H1 (cell line): ENCODE results near the gene RBL1. TPM values are rescaled to one million over a fixed set of nuclear protein-coding genes. Genes with fewer than 3 reads are reported as not detected.
A peak's percentile ranks its signal among the peaks of the same experiment; 100 is the strongest.

Experiments
- CBX5 ChIP-seq: fragments of 300-800, 300-1000 bp; sonication (generic); IDR thresholded peaks from 2 replicates; pipeline ENCODE4 v1.7.1; 2016; ENCODE audit warnings: antibody characterized with exemption, low read length, low read depth
- CREB1 ChIP-seq: IDR thresholded peaks from 2 replicates; pipeline ENCODE4 v1.6.1; 2012; ENCODE audit warnings: inconsistent platforms
- CTBP2 ChIP-seq: IDR thresholded peaks from 2 replicates; pipeline ENCODE4 v1.7.0; 2011; ENCODE audit warnings: borderline replicate concordance, mild to moderate bottlenecking, moderate library complexity, mixed read lengths, low read length; ENCODE audit not compliant: insufficient read depth, insufficient read length
- KDM5A ChIP-seq: fragments of 200-600 bp; IDR thresholded peaks from 2 replicates; pipeline ENCODE4 v1.7.1; 2012; ENCODE audit warnings: mild to moderate bottlenecking, low read length, inconsistent platforms, mixed read lengths
- POLR2AphosphoS5 ChIP-seq: IDR thresholded peaks from 2 replicates; pipeline ENCODE4 v1.6.1; 2011; ENCODE audit warnings: low read depth, low read length
- RAD21 ChIP-seq, 2 experiments: IDR thresholded peaks in 1 of 2; conservative IDR thresholded peaks in 1 of 2; 2 replicates each; pipeline ENCODE4 v1.6.1; 2011; ENCODE audit warnings: low read depth in 2 of 2, low read length in 2 of 2, improper control_type of control experiment in 1 of 2, inconsistent platforms in 1 of 2, mild to moderate bottlenecking in 1 of 2, moderate library complexity in 1 of 2
- RBBP5 ChIP-seq: IDR thresholded peaks from 2 replicates; pipeline ENCODE4 v1.7.1; 2012; ENCODE audit warnings: low read depth, mild to moderate bottlenecking, inconsistent platforms, low read length, moderate library complexity, borderline replicate concordance
- RFX5 ChIP-seq: IDR thresholded peaks from 2 replicates; pipeline ENCODE4 v1.6.1; 2011; ENCODE audit warnings: low read depth, low read length, improper control_type of control experiment, borderline replicate concordance
- SIX5 ChIP-seq: IDR thresholded peaks from 2 replicates; pipeline ENCODE4 v1.6.1; 2011; ENCODE audit warnings: mild to moderate bottlenecking, low read depth, low read length
- SRF ChIP-seq: IDR thresholded peaks from 2 replicates; pipeline ENCODE4 v1.6.1; 2011; ENCODE audit warnings: mild to moderate bottlenecking, low read depth, low read length, moderate library complexity
- TAF1 ChIP-seq: IDR thresholded peaks from 2 replicates; pipeline ENCODE4 v1.6.1; 2011; ENCODE audit warnings: mild to moderate bottlenecking, low read depth, low read length
- ZNF274 ChIP-seq: IDR thresholded peaks from 2 replicates; pipeline ENCODE4 v1.7.0; 2012; ENCODE audit warnings: low read length, borderline replicate concordance; ENCODE audit errors: extremely low read depth
- polyA plus RNA-seq, 7 experiments: library from polyadenylated mRNA; depleted of rRNA in 3 of 7; stranded (reverse) in 5 of 7; unstranded in 2 of 7; fragments of >200 nt in 5 of 7; fragments of 200-250 nt in 2 of 7; gene quantifications; 1 replicate in 5 of 7; 2 replicates in 1 of 7; 4 replicates in 1 of 7; pipeline versions ENCODE4 v1.2.1 to v1.2.3, GENCODE V29; 2011 to 2013; ENCODE audit warnings: missing spikeins in 2 of 7, mixed read lengths in 2 of 7
- total RNA-seq: library from RNA; stranded (reverse); fragmentation: NEBNext Ultra II Directional; extraction: Animal tissue kit (Norgen Biotek cat#: 25700); gene quantifications from 2 replicates; pipeline ENCODE4 v1.2.1, GENCODE V29; 2021
- TF ChIP-seq, protein P1 (sequence below): IDR thresholded peaks from 2 replicates; pipeline ENCODE4 v1.6.1; 2011; ENCODE audit warnings: low read length, improper control_type of control experiment
- TF ChIP-seq, protein P2 (sequence below): IDR thresholded peaks from 2 replicates; pipeline ENCODE4 v1.6.1; 2012; ENCODE audit warnings: inconsistent platforms
- TF ChIP-seq, protein P3 (sequence below), 3 experiments: IDR thresholded peaks; 1 replicate in 2 of 3; 2 replicates in 1 of 3; pipeline versions ENCODE4 v1.5.1 to v1.6.1; 2011; ENCODE audit warnings: low read length in 3 of 3, mild to moderate bottlenecking in 3 of 3, inconsistent platforms in 2 of 3, low read depth in 1 of 3, moderate library complexity in 1 of 3; ENCODE audit not compliant: insufficient read depth in 1 of 3; ENCODE audit errors: control extremely low read depth in 1 of 3

The RBL1 gene
- total and polyA plus RNA-seq, 2 of the 8 experiments (the other 6 are each of a cell fraction or from before 2014, with no cell fraction given), result 3.2 to 12.3 TPM

DNA sequence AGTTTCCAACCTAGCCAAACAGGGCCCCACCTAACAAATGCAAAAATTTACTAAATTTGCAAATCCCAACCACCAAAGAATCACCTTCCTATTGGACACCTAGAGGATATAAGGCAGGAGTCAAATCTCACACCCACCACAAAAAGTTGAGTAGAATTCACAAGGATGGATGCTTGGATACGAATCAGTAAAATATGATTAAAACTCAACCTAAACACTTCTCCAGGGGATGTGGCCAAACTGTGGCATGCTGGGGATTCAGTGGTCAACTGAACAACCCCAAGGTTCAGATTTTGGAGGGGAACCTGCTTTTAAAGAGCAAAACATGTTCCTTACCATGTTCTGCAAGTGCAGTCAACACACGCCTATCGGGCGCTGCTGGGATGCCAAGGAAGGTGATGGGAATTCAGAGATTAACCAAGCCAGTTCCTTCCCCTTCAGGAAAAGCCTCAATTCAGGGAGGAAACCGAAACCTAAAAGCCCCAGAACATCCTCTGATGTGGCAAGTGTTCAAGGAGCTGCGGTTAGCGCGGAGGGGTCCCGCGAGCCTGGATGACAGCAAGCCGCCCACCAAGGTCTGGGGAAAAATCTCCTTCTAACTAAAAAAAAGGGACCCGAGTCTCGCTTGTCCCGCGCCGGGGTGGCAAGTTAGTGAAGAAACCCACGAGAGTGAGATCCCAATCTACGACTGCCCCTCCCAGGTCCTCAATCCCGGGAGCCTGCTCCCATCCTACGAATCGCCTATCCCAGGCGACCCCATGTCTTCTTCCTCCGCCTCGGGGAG is 145.2 kb downstream of the RBL1 start (continued):
- TF ChIP-seq, protein P1, sequence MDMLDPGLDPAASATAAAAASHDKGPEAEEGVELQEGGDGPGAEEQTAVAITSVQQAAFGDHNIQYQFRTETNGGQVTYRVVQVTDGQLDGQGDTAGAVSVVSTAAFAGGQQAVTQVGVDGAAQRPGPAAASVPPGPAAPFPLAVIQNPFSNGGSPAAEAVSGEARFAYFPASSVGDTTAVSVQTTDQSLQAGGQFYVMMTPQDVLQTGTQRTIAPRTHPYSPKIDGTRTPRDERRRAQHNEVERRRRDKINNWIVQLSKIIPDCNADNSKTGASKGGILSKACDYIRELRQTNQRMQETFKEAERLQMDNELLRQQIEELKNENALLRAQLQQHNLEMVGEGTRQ, result no peak
- TF ChIP-seq, protein P2, sequence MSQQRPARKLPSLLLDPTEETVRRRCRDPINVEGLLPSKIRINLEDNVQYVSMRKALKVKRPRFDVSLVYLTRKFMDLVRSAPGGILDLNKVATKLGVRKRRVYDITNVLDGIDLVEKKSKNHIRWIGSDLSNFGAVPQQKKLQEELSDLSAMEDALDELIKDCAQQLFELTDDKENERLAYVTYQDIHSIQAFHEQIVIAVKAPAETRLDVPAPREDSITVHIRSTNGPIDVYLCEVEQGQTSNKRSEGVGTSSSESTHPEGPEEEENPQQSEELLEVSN, result no peak
- TF ChIP-seq KDM5A (no peak), CBX5 (no peak), ZNF274 (no peak), SRF (no peak), TAF1 (no peak), RAD21 (IDR thresholded peaks at IDR 0.05 in 1 of 2, conservative IDR thresholded peaks at IDR 0.05 in 1 of 2; ENCODE audit: low read depth in 2 of 2, low read length in 2 of 2) (no peak), RBBP5 (0 out of 2 replicates have a peak, but pooled peaks have one; percentile 11), CTBP2 (no peak), POLR2AphosphoS5 (no peak), CREB1 (no peak), RFX5 (no peak), SIX5 (no peak)
- TF ChIP-seq, protein P3, sequence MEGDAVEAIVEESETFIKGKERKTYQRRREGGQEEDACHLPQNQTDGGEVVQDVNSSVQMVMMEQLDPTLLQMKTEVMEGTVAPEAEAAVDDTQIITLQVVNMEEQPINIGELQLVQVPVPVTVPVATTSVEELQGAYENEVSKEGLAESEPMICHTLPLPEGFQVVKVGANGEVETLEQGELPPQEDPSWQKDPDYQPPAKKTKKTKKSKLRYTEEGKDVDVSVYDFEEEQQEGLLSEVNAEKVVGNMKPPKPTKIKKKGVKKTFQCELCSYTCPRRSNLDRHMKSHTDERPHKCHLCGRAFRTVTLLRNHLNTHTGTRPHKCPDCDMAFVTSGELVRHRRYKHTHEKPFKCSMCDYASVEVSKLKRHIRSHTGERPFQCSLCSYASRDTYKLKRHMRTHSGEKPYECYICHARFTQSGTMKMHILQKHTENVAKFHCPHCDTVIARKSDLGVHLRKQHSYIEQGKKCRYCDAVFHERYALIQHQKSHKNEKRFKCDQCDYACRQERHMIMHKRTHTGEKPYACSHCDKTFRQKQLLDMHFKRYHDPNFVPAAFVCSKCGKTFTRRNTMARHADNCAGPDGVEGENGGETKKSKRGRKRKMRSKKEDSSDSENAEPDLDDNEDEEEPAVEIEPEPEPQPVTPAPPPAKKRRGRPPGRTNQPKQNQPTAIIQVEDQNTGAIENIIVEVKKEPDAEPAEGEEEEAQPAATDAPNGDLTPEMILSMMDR (IDR thresholded peaks at IDR 0.05; ENCODE audit: control extremely low read depth in 1 of 3, insufficient read depth in 1 of 3, low read depth in 1 of 3, low read length in 3 of 3), result no peak
- TF ChIP-seq, all 59 proteins: peak for 3
